ENCODE measurements around the gene TXNRD1. TPM values are rescaled to one million over a fixed set of nuclear protein-coding genes. Genes with fewer than 3 reads are reported as not detected.
"Not testable (repeated sequence)": the region's sequence is repeated elsewhere in the genome, so short reads cannot be mapped to it uniquely, and the experiment has no call there.

TXNRD1 gene
- polyA plus RNA-seq, 1 experiment: 673 TPM

DNA sequence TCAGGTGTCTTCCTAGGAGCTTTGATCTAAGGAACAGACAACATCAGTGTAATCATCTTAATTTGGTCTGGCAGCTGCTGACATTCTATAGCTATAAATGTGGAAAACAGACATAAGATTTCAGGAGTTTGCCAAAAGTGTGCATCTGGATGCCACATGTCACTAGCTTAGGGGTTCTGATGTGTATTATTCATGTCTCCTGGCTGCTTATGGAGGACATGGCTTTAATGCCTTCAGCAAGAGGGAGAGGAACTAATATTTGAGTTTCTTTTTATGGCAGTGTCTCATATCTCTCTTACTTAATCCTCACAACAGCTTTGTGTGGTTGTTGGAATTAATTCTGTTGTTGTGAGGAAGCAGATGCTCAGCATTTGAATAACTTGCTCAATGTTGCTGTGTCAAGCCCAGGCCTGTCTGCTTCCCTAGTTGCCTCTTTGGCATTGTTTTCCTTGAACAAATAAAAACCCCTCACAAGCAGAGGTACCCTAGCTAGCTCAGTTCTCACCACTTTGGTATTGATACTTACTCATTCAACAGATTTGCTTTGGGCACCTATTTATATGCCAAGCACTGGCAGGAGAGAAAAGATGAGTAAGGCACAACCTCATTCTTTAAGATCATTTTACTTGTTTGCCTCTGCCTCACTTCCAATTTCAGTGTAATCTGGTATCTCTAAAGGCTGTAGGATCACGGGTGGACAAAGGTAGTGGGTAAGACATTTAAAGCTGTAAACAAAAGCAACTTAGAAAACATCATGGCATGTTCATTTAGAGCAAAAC, 48.2 kb downstream of the TXNRD1 start:
- no peaks in the 10 kb centered on the region for H3K27me3 ChIP-seq (ENCODE audit: control insufficient read depth, insufficient read depth, low read length)
- ChIA-PET POLR2A (interaction anchor here (1.0 kb wide), 1 partner anchor 23 kb away, joined by 6 read pairs; no protein-coding TSS in a partner anchor), CTCF (no interaction called here)
- TF ChIP-seq, protein P1, sequence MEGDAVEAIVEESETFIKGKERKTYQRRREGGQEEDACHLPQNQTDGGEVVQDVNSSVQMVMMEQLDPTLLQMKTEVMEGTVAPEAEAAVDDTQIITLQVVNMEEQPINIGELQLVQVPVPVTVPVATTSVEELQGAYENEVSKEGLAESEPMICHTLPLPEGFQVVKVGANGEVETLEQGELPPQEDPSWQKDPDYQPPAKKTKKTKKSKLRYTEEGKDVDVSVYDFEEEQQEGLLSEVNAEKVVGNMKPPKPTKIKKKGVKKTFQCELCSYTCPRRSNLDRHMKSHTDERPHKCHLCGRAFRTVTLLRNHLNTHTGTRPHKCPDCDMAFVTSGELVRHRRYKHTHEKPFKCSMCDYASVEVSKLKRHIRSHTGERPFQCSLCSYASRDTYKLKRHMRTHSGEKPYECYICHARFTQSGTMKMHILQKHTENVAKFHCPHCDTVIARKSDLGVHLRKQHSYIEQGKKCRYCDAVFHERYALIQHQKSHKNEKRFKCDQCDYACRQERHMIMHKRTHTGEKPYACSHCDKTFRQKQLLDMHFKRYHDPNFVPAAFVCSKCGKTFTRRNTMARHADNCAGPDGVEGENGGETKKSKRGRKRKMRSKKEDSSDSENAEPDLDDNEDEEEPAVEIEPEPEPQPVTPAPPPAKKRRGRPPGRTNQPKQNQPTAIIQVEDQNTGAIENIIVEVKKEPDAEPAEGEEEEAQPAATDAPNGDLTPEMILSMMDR (IDR thresholded peaks at IDR 0.05; ENCODE audit: low read depth, low read length): no peak
- H3K27ac ChIP-seq (ENCODE audit: low read depth, low read length): no peak overlapping the region
- H3K4me3 ChIP-seq (ENCODE audit: low read depth, low read length): no peak overlapping the region
- no peaks in the 10 kb centered on the region for H3K9me3 ChIP-seq (ENCODE audit: control insufficient read depth, insufficient read depth, low read length)
- DNase-seq (ENCODE audit: low read depth, low spot score): no peak

DNA sequence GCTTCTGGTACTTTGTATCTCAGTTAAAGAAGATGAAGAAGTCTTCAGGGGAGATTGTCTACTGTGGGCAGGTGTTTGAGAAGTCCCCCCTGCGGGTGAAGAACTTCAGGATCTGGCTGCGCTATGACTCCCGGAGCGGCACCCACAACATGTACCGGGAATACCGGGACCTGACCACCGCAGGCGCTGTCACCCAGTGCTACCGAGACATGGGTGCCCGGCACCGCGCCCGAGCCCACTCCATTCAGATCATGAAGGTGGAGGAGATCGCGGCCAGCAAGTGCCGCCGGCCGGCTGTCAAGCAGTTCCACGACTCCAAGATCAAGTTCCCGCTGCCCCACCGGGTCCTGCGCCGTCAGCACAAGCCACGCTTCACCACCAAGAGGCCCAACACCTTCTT, 49.9 kb downstream of the TXNRD1 start:
- H3K27ac ChIP-seq (ENCODE audit: low read depth, low read length); POLR2A ChIA-PET; DNase-seq (ENCODE audit: low read depth, low spot score); H3K4me3 ChIP-seq (ENCODE audit: low read depth, low read length); H3K27me3 ChIP-seq (ENCODE audit: control insufficient read depth, insufficient read depth, low read length); CTCF ChIA-PET; H3K9me3 ChIP-seq (ENCODE audit: control insufficient read depth, insufficient read depth, low read length): not testable (repeated sequence)

DNA sequence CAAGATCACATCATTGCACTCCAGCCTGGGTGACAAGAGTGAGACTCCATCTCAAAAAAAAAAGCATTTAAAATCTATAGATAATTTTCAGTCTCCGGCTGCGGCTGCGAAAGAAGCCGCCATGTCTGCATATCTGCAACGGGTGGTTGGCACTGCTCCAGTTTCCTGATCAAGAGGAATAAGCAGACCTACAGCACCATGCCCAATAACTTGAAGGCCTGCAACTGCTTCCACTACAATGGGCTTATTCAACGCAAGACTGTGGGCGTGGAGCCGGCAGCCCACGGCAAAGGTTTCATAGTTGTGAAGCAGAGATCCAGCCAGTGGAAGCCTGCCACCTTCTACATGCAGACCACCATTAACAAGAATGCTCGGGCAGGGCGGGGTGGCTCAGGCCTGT, 57.4 kb downstream of the TXNRD1 start:
- H3K27ac ChIP-seq (ENCODE audit: low read depth, low read length): no peak overlapping the region
- CTCF ChIA-PET: interaction anchor here (0.5 kb wide), 1 partner anchor 13 kb away, joined by 4 read pairs; no protein-coding TSS in a partner anchor
- POLR2A ChIA-PET: no interaction called here
- no peak overlapping the region for H3K4me3 ChIP-seq (ENCODE audit: low read depth, low read length)
- H3K27me3 ChIP-seq (ENCODE audit: control insufficient read depth, insufficient read depth, low read length): no peaks in the 10 kb centered on the region
- H3K9me3 ChIP-seq (ENCODE audit: control insufficient read depth, insufficient read depth, low read length): peaks cover 3% of the 10 kb centered on the region; the same call in 1 of the 2 replicates
- TF ChIP-seq, protein P1 (IDR thresholded peaks at IDR 0.05; ENCODE audit: low read depth, low read length): no peak
- no peak for DNase-seq (ENCODE audit: low read depth, low spot score)

DNA sequence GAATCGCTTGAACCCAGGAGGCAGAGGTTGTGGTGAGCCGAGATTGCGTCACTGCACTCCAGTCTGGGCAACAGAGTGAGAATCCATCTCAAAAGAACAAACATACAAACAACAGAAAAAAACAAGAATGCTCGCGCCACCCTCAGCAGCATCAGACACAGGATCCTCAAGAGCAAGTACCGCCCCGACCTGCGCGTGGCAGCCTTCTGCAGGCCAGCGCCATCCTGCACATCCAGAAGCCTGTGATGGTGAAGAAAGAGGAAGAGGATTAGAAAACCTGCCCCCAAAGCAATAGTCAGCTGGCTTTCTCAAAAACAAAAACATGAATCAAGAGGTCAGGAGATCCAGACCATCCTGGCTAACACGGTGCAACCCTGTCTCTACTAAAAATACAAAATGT, 57.9 kb downstream of the TXNRD1 start:
- Histone ChIP-seq H3K4me3 (ENCODE audit: low read depth, low read length) (no peak overlapping the region), H3K9me3 (ENCODE audit: control insufficient read depth, insufficient read depth, low read length) (peaks cover 3% of the 10 kb centered on the region; the same call in 1 of the 2 replicates), H3K27ac (ENCODE audit: low read depth, low read length) (no peak overlapping the region), H3K27me3 (ENCODE audit: control insufficient read depth, insufficient read depth, low read length) (no peaks in the 10 kb centered on the region)
- TF ChIP-seq, protein P1 (IDR thresholded peaks at IDR 0.05; ENCODE audit: low read depth, low read length): no peak
- no peak for DNase-seq (ENCODE audit: low read depth, low spot score)
- ChIA-PET CTCF (interaction anchor here (0.5 kb wide), 1 partner anchor 13 kb away, joined by 4 read pairs; no protein-coding TSS in a partner anchor), POLR2A (interaction anchor here (0.5 kb wide), 1 partner anchor 55 kb away, joined by 3 read pairs; no protein-coding TSS in a partner anchor)

DNA sequence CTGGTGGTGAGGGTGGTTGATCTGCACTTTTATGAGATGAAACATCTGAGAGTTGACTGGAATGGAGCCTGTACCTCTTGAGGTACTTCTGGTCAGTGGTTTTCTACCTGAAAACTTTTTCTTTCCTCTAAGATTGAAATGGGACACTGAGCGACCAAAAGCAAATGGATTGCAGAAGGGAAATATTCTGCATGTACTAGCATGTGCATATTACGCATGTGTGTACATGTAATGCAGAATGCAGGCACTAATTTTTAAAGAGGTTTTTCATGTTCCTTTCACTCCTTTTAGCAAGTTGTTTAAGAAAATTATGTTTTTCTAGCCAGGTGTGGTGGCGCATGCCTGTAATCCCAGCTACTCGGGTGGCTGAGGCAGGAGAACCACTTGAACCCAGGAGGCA, 59.2 kb downstream of the TXNRD1 start:
- DNase-seq (ENCODE audit: low read depth, low spot score): no peak
- CTCF ChIA-PET: no interaction called here
- Histone ChIP-seq H3K9me3 (ENCODE audit: control insufficient read depth, insufficient read depth, low read length) (peaks cover 3% of the 10 kb centered on the region; the same call in 1 of the 2 replicates), H3K27ac (ENCODE audit: low read depth, low read length) (no peak overlapping the region), H3K27me3 (ENCODE audit: control insufficient read depth, insufficient read depth, low read length) (no peaks in the 10 kb centered on the region), H3K4me3 (ENCODE audit: low read depth, low read length) (no peak overlapping the region)
- POLR2A ChIA-PET: interaction anchor here (0.7 to 1.3 kb wide), 2 partner anchors 12 to 137 kb away, joined by 3 read pairs; partner anchors contain the start of gene NFYB
- TF ChIP-seq, protein P1 (IDR thresholded peaks at IDR 0.05; ENCODE audit: low read depth, low read length): no peak
